HL-60/S4 (cell line): ENCODE data around the gene RAB20.
"Not testable (repeated sequence)": the region's sequence is repeated elsewhere in the genome, so short reads cannot be mapped to it uniquely, and the experiment has no call there.

Experiments used
- in situ Hi-C: fragments of 300-500 bp; cut with MboI; formaldehyde crosslinking; loops from 2 replicates; pipeline ENCODE4 v1.14.3; 2022; ENCODE audit warnings: low sequenced_read_pairs

The RAB20 gene

GRCh38 chr13:110561344-110562035, at the start of gene RAB20:
Gene RAB20, minus strand, starts transcription at chr13:110561722. Its CDS starts 203 bp downstream, at chr13:110561519.
- in situ Hi-C loops: no loop called here

- in situ Hi-C loops: no loop called here
Measured at GRCh38 chr13:110610955-110611595, 49.6 kb upstream of the RAB20 start.

- in situ Hi-C loops: no loop called here
Measured at GRCh38 chr13:110607675-110608224, 46.2 kb upstream of the RAB20 start.

- in situ Hi-C loops: not testable (repeated sequence)
Measured at GRCh38 chr13:110606281-110606680, 44.8 kb upstream of the RAB20 start.

- in situ Hi-C loops: no loop called here
Measured at GRCh38 chr13:110605132-110605531, 43.6 kb upstream of the RAB20 start.

- in situ Hi-C loops: no loop called here
Measured at GRCh38 chr13:110600980-110601379, 39.5 kb upstream of the RAB20 start.

GRCh38 chr13:110600261-110600819, 38.8 kb upstream of the RAB20 start:
- in situ Hi-C loops: no loop called here

- in situ Hi-C loops: no loop called here
Measured at GRCh38 chr13:110597041-110597689, 35.6 kb upstream of the RAB20 start.

GRCh38 chr13:110593430-110594130, 32.1 kb upstream of the RAB20 start:
- in situ Hi-C loops: no loop called here

GRCh38 chr13:110592665-110593064, 31.1 kb upstream of the RAB20 start:
- in situ Hi-C loops: no loop called here

GRCh38 chr13:110590577-110590976, 29.1 kb upstream of the RAB20 start:
- in situ Hi-C loops: no loop called here

GRCh38 chr13:110589793-110590390, 28.4 kb upstream of the RAB20 start:
- in situ Hi-C loops: no loop called here

- in situ Hi-C loops: no loop called here
Measured at GRCh38 chr13:110583178-110583865, 21.8 kb upstream of the RAB20 start.

- in situ Hi-C loops: no loop called here
Measured at GRCh38 chr13:110582421-110582954, 21.0 kb upstream of the RAB20 start.

- in situ Hi-C loops: no loop called here
Measured at GRCh38 chr13:110581506-110582185, 20.1 kb upstream of the RAB20 start.

- in situ Hi-C loops: no loop called here
Measured at GRCh38 chr13:110580800-110581199, 19.3 kb upstream of the RAB20 start.

GRCh38 chr13:110578363-110578762, 16.8 kb upstream of the RAB20 start:
- in situ Hi-C loops: no loop called here

- in situ Hi-C loops: no loop called here
Measured at GRCh38 chr13:110576736-110577476, 15.4 kb upstream of the RAB20 start.
